GM19324 (cell line): ENCODE measurements around the gene LMBRD1.
"Not testable (repeated sequence)": the region's sequence is repeated elsewhere in the genome, so short reads cannot be mapped to it uniquely, and the experiment has no call there.

Experiments used
- ATAC-seq: cut with Tn5 transposase; IDR thresholded peaks from one replicate; pipeline ENCODE4 v1.9.1; 2021; ENCODE audit warnings: mild to moderate bottlenecking, moderate library complexity; ENCODE audit not compliant: unreplicated experiment, low FRiP score

LMBRD1 gene

GRCh38 chr6:69758214-69758613 is 38.6 kb downstream of the LMBRD1 start:
- ATAC-seq, result no peak

GRCh38 chr6:69756907-69757306 is 39.9 kb downstream of the LMBRD1 start:
- ATAC-seq, result no peak

- no peak for ATAC-seq
Observed at GRCh38 chr6:69756366-69756765, 40.4 kb downstream of the LMBRD1 start.

- no peak for ATAC-seq
Observed at GRCh38 chr6:69735027-69735426, 61.8 kb downstream of the LMBRD1 start.

DNA sequence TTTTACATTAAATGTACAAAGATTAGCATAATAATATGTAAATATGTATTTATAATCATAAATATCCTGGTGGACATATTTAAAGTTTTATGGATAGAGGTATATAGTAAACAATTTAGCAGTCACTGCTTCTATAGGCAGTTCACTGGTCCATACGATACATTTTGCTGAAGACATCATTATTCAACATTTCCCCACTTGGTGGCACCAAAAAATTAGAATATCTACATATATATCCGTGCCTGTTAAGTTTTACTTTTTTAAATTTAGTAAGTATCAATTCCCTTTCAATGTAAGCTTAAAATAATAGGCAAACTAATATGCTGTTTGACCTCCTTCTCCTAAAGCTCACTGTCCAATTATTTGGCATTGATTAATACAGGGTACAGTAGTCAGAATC is 64.2 kb downstream of the LMBRD1 start:
- no peak for ATAC-seq

DNA sequence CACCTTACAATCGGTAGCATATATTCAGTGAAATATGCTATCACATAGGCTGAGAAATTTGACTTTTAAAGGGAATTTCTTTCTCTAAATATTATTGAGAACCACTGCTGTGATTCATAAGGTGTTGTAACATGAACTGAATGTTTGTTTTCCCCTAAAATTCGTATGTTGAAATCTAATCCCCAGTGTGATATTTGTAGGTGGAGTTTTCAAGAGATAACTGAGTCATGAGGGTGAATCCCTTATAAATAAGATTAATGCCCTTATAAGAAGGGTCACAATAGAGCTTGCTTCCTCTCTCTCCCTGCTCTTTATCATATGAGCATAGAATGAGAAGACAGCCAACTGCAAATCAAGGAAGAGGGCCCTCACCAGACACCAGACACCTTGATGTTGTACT is 64.8 kb downstream of the LMBRD1 start:
- no peak for ATAC-seq

GRCh38 chr6:69729870-69730449 is 66.8 kb downstream of the LMBRD1 start:
- no peak for ATAC-seq

- no peak for ATAC-seq
Observed at GRCh38 chr6:69722683-69723082, 74.1 kb downstream of the LMBRD1 start.

GRCh38 chr6:69719602-69720193 is 77.1 kb downstream of the LMBRD1 start:
- peak; percentile 66 for ATAC-seq

GRCh38 chr6:69706724-69707123 is 90.1 kb downstream of the LMBRD1 start:
- ATAC-seq, result no peak

GRCh38 chr6:69705954-69706353 is 90.9 kb downstream of the LMBRD1 start:
- ATAC-seq, result no peak

- ATAC-seq, result no peak
Observed at GRCh38 chr6:69704916-69705315, 91.9 kb downstream of the LMBRD1 start.

DNA sequence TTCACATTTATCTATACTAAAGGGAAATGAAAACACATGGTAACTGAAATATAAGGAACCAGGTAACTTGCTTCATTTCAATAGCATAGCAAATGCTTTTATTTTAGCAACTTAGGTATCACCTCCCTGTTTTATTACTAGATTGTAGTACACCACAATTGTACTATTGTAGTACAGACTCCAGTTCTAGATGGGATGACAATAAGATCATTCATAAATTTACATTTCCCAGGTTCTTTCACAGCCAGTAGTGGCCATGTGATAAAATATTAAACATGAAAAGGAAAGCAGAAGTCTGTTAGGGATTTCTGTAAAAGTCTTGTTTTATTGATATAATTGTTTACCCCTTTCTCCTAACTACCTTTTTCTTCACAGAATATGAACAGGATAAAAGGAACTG is 97.2 kb downstream of the LMBRD1 start:
- ATAC-seq, result no peak

- no peak for ATAC-seq
Observed at GRCh38 chr6:69696273-69696672, 100.5 kb downstream of the LMBRD1 start.

DNA sequence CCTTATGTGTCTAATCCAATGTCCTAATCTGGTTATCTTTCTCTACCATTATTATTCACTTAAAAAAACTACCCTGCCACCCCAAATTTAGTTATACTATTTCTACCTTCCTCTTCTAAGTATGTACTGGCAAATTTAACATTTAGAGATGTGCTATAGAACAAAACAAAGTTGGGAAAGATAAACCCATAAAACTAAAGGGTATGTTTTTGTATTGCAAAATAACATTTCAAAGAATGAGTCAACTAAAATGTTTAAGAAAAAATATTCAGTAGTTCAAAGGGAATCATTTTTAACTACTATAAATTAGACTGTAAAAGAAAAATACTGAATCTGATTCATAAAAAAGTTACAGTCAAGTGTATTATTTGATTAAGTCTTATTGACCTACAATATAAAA is 103.0 kb downstream of the LMBRD1 start:
- ATAC-seq, result no peak

- no peak for ATAC-seq
Observed at GRCh38 chr6:69690986-69691385, 105.8 kb downstream of the LMBRD1 start.

- no peak for ATAC-seq
Observed at GRCh38 chr6:69680302-69680701, 116.5 kb downstream of the LMBRD1 start.

- ATAC-seq, result no peak
Observed at GRCh38 chr6:69673298-69673697, 123.5 kb downstream of the LMBRD1 start.

- no peak for ATAC-seq
Observed at GRCh38 chr6:69668916-69669315, 127.9 kb downstream of the LMBRD1 start.

- ATAC-seq, result not testable (repeated sequence)
Observed at GRCh38 chr6:69666779-69667178, 130.0 kb downstream of the LMBRD1 start.

GRCh38 chr6:69665437-69665836 is 131.4 kb downstream of the LMBRD1 start:
- ATAC-seq, result no peak

- no peak for ATAC-seq
Observed at GRCh38 chr6:69664551-69664950, 132.3 kb downstream of the LMBRD1 start.

GRCh38 chr6:69663215-69663614 is 133.6 kb downstream of the LMBRD1 start:
- no peak for ATAC-seq
